Measurements from ENCODE around the gene NPAS3.

GRCh38 chr14:32984241-32984930, 45.7 kb downstream of the NPAS3 start:
- TF ChIP-seq ZC3H11A (IDR thresholded peaks at IDR 0.05): no peak
- no peak for TF ChIP-seq MAX (IDR thresholded peaks at IDR 0.05)
- no peak for TF ChIP-seq CTCF (IDR thresholded peaks at IDR 0.05)
- TF ChIP-seq REST (IDR thresholded peaks at IDR 0.05): no peak

All from A549 (cell line).